HG03442 (cell line): Measurements from ENCODE around the gene JAK1.
"Not testable (repeated sequence)": the region's sequence is repeated elsewhere in the genome, so short reads cannot be mapped to it uniquely, and the experiment has no call there.

Experiments
- ATAC-seq: cut with Tn5 transposase; IDR thresholded peaks from one replicate; pipeline ENCODE4 v1.9.1; 2021; ENCODE audit warnings: mild to moderate bottlenecking, moderate library complexity; ENCODE audit not compliant: unreplicated experiment

The JAK1 gene

DNA sequence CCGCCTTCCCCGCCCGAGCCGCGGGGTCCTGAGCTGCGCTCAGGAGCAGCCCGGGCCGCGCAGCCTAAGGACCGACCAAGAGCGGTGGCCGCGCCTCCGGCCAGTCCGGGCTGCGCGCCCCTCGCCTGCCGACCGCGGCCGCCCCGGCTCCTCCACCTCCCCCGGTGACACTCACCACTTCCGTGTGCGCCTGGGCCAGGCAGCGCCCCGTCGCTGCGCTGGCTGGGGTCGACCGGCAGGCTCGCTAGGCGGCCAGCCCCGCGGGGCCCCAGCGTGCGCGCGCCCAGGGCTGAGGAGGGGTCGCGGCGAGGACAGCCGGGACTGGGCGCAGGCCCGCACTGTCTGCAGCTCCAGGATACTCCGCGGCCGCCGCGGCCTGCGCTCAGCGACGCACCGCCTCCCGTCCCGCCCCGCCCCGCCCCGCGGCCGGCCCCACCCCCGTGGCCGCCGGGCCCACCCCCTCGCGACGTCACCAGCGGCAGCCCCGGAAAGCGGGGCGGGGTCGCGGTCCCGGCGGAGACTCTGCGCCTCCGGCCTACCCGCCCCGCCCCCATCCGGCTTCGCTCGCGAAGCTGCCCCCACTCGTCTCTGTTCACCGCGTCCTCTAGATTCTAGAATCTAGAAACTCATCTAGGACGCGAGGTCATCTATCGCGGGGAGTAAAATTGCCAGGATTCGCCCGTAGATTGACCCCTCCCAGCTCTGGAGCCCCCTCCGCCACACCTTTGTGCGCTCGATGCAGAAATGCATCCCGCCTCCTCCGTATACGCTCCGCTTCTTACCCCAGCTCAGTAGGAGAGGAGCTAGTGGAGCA, at the start of gene JAK1:
Gene JAK1, minus strand, starts transcription at position 392 of the 814 bp plus-strand sequence. CDS start 80,285 bp downstream, outside the sequence.
- peak; percentile 69 for ATAC-seq

- ATAC-seq, result no peak
These were observed 48.0 kb upstream of the JAK1 start for GRCh38 chr1:65014321-65014720.

DNA sequence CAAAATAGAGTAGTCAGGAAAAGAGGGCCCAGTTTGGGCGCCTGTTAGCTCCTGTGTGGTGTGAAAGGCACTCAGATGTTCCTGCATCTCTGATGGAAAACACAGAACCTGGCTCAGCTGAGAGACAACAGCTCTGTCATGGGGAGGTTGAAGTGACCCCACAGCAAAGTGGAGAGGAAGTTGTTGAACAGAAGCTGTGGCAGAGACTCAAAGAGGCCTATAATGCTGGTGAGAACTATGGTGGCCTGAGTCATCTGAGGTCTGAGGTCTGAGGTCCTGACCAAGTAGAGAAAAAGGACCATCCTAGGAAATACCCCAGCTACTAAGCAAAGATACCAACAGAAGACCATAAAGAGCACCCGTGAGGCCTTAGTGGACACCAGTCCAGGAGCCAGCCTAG, 45.6 kb upstream of the JAK1 start:
- ATAC-seq, result no peak

DNA sequence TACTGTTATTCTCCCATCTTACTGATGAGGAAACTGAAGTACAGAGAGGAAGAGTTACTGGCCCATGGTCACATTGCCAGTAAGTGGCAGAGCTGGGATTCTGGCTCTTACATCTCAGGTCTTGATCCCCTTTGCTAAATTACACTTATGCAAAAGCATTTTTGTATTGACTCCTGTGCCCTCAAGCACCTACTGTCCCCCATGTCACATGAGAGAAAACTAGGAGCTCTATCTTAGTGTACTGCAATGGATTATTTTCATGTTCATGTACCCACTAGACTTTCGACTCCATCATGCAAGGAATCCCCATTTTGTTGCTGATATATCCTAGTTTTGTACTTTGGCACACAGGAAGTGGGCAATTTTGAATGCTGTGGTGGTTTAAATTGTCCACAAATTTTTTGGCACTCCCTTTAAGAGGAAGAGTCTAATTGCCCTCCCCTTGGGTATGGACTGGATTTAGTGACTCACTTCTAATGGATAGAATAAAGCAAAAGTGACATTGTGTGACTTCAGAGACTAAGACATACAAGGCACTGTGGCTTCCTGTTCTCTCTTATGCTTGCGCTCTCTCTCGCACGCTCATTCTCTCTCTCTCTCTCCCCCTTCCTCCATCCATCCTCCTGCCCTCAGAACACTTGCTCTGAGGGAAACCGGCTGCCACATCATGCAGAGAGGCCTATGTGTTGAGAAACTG, 43.5 kb upstream of the JAK1 start:
- no peak for ATAC-seq

DNA sequence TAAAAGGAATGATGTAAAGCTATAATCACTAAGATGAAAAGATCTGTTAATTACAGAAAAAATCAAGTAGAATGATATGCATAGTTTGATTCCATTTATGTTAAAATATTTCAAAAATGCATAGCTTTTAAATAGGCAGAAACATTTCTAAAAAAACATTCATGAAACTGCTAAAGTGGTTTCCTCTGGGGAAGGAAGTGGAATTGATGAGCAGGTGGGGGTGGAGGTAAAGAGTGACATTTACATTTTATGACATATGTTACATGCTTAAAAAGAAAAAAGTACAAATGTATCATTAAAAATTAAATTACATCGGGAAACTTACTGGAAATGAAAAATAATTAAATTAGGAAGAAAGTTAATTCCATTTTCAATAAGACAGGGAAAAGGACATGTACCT, 42.8 kb upstream of the JAK1 start:
- ATAC-seq, result no peak

DNA sequence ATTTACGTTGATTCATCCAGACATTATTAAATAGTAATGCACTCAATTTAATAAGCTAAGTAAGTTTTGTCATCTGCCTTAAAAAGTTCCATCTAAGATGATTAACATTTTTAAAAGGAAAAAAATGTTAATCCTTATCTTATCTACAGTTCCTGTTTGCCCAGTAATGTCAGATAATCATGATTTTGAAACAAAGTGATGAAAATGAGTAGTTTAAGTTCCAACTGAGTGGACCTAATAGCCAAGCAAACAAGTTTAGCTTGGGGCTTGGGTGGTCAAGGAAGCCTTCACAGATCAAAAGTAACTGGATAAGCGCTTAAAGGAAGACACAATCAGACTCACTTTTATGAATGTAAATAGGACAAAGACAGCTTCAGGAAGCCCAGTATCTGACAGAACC, 40.5 kb upstream of the JAK1 start:
- no peak for ATAC-seq

DNA sequence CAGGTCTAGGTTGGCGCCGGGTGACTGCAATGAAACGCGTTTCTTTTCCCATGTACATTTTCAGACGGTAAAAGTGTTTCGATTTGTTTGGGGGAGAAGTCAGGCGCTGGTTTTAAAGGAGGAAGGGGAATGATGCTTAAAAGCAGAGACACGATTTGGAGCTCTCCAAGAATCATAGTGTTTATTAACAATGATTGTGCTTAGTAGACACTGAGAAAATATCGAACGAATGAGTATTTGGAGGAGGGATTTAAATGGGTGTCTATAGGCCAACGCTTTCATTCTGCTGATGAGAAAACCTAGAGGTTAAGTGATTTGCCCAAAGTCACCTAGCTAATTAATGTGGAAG, 36.9 kb upstream of the JAK1 start:
- ATAC-seq, result no peak

DNA sequence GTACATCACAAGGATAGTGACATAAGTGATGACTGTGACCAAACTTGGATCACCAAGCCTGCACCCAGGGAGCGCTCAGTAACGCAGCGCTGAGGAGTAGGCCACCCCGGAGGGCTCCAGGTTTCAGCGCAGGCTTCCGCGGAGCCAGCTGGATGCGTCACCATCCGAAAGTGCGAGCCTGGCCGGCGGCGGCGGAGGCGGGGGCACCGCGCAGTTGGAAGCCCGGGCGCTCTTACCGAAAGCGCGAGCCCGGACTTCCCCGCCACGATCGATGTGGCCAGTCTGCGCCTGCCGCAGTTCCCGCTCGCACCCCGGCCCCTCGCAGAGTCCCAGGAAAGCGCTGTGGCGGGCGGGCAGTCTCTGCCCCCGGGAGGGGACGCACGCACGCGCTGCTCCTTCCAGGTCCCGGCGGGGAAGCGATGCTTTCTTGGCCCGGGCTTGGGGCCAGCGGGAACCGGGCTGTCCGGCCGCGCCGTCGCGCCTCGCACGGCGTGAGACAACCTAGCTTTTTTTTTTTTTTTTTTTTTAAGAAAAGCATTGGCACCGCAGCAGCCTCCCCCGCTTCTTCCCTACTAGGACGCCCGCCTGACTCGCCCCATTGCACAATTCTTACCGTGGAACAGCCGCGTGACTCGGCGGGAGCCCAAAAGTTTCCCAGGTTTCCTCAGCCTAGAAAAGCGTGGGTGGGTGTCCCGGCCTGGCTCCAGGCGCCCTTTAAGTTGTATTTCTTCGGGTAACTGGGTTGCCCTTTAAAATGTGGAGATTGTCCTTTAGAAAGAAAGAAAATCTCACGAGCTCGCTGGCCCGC, 36.4 kb upstream of the JAK1 start:
- peak; percentile 81 for ATAC-seq

GRCh38 chr1:65002156-65002507, 35.8 kb upstream of the JAK1 start:
- no peak for ATAC-seq

DNA sequence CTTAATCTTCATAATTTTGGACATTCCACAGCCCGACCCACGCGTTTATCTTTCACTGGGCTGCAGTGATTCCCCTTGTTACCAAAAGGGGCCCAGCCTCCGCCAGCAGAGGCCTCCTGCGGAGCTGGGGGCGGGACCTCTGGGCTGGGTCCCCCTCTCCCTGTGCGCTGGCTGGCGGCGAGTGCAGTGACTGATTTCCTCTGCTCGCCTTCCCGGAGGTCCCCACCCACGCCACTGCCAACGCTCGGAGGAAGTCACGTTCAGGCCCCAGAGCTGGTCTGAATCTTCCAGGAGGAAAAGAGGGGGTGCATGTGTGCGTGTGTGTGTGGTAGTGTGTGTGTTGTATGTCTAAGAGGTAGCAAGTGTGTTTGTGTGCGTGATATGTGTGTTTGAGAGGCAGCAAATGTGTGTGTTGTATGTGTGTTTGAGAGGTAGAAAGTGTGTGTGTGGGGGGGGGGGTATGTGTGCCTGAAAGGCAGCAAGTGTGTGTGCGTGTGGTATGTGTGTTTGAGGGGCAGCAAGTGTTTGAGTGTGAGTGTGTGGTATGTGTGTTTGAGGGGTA, 35.0 kb upstream of the JAK1 start:
- no peak for ATAC-seq

DNA sequence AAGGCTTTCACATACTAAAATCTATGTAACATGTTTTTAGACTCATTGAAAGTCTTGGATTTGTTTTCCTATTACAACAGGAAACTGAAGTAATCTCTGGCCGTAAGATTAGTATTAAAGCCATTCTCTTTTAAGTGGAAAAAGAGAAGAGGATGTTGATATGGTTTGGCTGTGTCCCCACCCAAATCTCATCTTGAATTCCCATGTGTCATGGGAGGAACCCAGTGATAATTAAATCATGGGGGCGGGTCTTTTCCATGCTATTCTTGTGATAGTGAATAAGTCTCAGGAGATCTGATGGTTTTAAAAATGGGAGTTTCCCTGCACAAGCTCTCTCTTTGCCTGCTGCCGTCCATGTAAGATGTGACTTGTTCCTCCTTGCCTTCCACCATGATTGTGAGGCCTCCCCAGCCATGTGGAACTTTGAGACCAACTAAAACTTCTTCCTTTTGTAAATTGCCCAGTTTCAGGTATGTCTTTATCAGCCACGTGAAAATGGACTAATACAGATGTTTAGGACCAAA, 32.1 kb upstream of the JAK1 start:
- not testable (repeated sequence) for ATAC-seq

GRCh38 chr1:64996541-64997257, 30.4 kb upstream of the JAK1 start:
- ATAC-seq, result no peak

- ATAC-seq, result no peak
These were observed 29.0 kb upstream of the JAK1 start for GRCh38 chr1:64995316-64995715.

GRCh38 chr1:64986903-64987871, 20.8 kb upstream of the JAK1 start:
- peak; percentile 98 for ATAC-seq

GRCh38 chr1:64984737-64985136, 18.4 kb upstream of the JAK1 start:
- no peak for ATAC-seq

DNA sequence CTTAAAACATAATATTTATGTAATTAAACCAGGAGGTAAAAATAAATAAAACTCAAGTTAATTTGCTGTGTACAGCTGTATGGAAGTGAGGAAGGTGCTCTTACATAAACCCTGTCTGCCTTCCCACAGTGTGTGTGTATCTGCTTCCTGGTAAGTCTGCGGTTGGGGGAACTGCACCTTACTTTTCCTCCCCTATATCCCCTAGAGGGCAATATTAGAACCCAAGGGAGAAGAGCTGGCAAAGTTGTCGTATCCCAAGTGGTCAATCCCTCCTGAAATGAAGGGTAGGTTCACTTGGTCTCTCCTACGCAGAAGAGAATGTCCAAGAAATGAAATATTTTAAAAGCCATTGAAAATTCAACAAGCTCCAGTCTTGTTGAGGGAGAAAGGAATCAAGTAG, 17.8 kb upstream of the JAK1 start:
- ATAC-seq, result no peak

- ATAC-seq, result no peak
These were observed 16.8 kb upstream of the JAK1 start for GRCh38 chr1:64983110-64983509.

- ATAC-seq, result no peak
These were observed 15.5 kb upstream of the JAK1 start for GRCh38 chr1:64981601-64982533.
